Lung (tissue), 12 donors: ENCODE results near the gene TMCC1. TPM values are rescaled to one million over a fixed set of nuclear protein-coding genes. Genes with fewer than 3 reads are reported as not detected.
"Not testable (repeated sequence)": the region's sequence is repeated elsewhere in the genome, so short reads cannot be mapped to it uniquely, and the experiment has no call there.

Experiments used
- ATAC-seq: fragments of 200-7000 bp; cut with Tn5 transposase; one replicate; pipeline ENCODE4 v1.9.1; 2020; ENCODE audit warnings: moderate number of reproducible peaks; ENCODE audit not compliant: insufficient read depth, low FRiP score
- DNase-seq, 3 donors: peaks; one replicate each; pipeline ENCODE4 v3.0.0-alpha.2; 2013 to 2017
- H3K27ac ChIP-seq, 2 donors: one replicate each; pipeline ENCODE4 v1.5.1; 2013; ENCODE audit warnings: mild to moderate bottlenecking in 2 of 2, moderate library complexity in 2 of 2, control low read depth in 1 of 2, inconsistent platforms in 1 of 2, low read depth in 1 of 2, low read length in 1 of 2
- H3K27me3 ChIP-seq, 3 donors: one replicate each; pipeline ENCODE4 v1.5.1; 2013; ENCODE audit warnings: low read length in 2 of 3; ENCODE audit not compliant: control insufficient read depth in 3 of 3, insufficient read depth in 3 of 3
- H3K36me3 ChIP-seq, 4 donors: one replicate each; pipeline ENCODE4 v1.5.1; 2013; ENCODE audit warnings: low read length in 4 of 4, mild to moderate bottlenecking in 1 of 4, moderate library complexity in 1 of 4; ENCODE audit not compliant: control insufficient read depth in 4 of 4, insufficient read depth in 4 of 4
- H3K4me1 ChIP-seq, 5 donors: one replicate each; pipeline ENCODE4 v1.5.1; 2013; ENCODE audit warnings: low read length in 5 of 5, mild to moderate bottlenecking in 2 of 5, moderate library complexity in 1 of 5; ENCODE audit not compliant: control insufficient read depth in 5 of 5, insufficient read depth in 5 of 5
- H3K4me3 ChIP-seq: one replicate; pipeline ENCODE4 v1.5.1; 2013; ENCODE audit warnings: mild to moderate bottlenecking, control low read depth, moderate library complexity
- H3K9ac ChIP-seq, 2 donors: one replicate each; pipeline ENCODE4 v1.5.1; 2013; ENCODE audit warnings: low read length in 2 of 2, control low read depth in 1 of 2; ENCODE audit not compliant: insufficient read depth in 1 of 2
- H3K9me3 ChIP-seq, 4 donors: one replicate each; pipeline ENCODE4 v1.5.1; 2013; ENCODE audit warnings: low read length in 3 of 4, mild to moderate bottlenecking in 1 of 4, moderate library complexity in 1 of 4; ENCODE audit not compliant: control insufficient read depth in 4 of 4, insufficient read depth in 3 of 4
- WGBS, 2 donors: extraction: QIAGEN DNeasy Blood & Tissue Kit; methylation state at CpG; one replicate each; pipeline ENCODE4 v1.1.7; 2013; 5-methylcytosine and 5-hydroxymethylcytosine counted together
- polyA plus RNA-seq, 2 donors: library from polyadenylated mRNA; stranded (reverse); fragments of 200-250 nt; gene quantifications; one replicate each; pipeline ENCODE4 v1.2.1, GENCODE V29; 2013
- total RNA-seq, 2 donors: library from RNA; depleted of rRNA in 1 of 2; stranded (reverse); fragments of >200 nt in 1 of 2; gene quantifications; one replicate each; pipeline ENCODE4 v1.2.1, GENCODE V29; 2014 to 2021
- TF ChIP-seq, protein P1 (sequence below): IDR thresholded peaks from 2 replicates; pipeline ENCODE4 v1.5.1; 2012; ENCODE audit warnings: mild to moderate bottlenecking; ENCODE audit errors: control extremely low read depth, extremely low read depth
- donor health status: control.
- donor health status: control.
- donor health status: Bipolar disorder and iron deficiency.
- donor health status: healthy.
- donor health status: DM: yes; HTN: yes; CAD: no.

Gene TMCC1
- total and polyA plus RNA-seq, 4 donors = 8.7 to 39.4 (median 22.8) TPM

DNA sequence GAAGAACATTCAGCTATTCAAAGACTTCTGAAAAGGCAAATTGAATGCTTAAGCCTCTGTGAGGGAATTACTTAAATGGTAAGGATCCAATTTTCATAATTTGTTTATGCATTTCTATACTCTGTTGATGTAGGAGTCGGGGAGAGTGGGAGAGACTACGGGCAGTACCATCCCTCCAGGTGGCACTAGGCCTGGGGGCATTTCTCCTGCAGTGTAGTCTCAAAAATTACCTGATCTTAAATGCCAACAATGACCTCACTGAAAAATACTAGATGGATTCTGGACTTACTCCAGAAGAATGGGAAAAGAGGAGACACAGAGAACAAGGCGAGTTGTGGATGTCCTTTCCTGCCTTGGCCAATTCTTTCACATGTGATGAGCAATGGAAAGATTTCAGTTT, 209.2 kb downstream of the TMCC1 start:
- Histone ChIP-seq H3K4me3 (no peak overlapping the region), H3K27me3 (no peaks in the 10 kb centered on the region), H3K9me3 (no peaks in the 10 kb centered on the region), H3K36me3 (no peaks in the 10 kb centered on the region), H3K4me1 (peaks cover 0 to 9% (median 6%) of the 10 kb centered on the region in 5 donors), H3K9ac (no peak overlapping the region), H3K27ac (no peak overlapping the region)
- no peak for DNase-seq
- TF ChIP-seq, protein P1, sequence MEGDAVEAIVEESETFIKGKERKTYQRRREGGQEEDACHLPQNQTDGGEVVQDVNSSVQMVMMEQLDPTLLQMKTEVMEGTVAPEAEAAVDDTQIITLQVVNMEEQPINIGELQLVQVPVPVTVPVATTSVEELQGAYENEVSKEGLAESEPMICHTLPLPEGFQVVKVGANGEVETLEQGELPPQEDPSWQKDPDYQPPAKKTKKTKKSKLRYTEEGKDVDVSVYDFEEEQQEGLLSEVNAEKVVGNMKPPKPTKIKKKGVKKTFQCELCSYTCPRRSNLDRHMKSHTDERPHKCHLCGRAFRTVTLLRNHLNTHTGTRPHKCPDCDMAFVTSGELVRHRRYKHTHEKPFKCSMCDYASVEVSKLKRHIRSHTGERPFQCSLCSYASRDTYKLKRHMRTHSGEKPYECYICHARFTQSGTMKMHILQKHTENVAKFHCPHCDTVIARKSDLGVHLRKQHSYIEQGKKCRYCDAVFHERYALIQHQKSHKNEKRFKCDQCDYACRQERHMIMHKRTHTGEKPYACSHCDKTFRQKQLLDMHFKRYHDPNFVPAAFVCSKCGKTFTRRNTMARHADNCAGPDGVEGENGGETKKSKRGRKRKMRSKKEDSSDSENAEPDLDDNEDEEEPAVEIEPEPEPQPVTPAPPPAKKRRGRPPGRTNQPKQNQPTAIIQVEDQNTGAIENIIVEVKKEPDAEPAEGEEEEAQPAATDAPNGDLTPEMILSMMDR = no peak
- WGBS, 2 donors = 94 to 96% methylated on average over 3 of the region's 3 CpGs
- no peak for ATAC-seq

DNA sequence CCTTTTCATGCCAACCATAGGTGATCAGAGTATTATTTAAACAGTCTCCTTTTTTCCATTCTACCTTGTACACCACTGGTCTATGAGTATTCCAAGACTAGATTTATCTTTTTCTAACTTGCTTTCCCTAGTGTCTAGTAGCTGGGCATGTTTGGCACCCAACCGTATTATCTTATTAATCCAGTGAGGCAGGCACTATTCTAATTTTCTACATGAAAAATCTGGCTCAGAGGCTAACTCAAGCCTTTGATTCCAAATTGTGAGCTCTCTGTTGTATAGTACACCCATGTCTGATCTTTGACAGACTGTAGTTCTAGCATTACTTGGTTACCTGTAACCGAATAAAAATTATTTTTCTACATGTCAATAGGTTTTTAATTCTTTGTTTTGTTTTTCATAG, 210.3 kb downstream of the TMCC1 start:
- Histone ChIP-seq H3K27me3 (no peaks in the 10 kb centered on the region), H3K4me1 (peaks cover 0 to 8% (median 5%) of the 10 kb centered on the region in 5 donors), H3K4me3 (no peak overlapping the region), H3K36me3 (no peaks in the 10 kb centered on the region), H3K9ac (no peak overlapping the region), H3K27ac (no peak overlapping the region), H3K9me3 (no peaks in the 10 kb centered on the region)
- ATAC-seq (no peak), DNase-seq (no peak)
- TF ChIP-seq, protein P1 = no peak
- WGBS, 2 donors = 98 to 99% methylated on average over 2 of the region's 2 CpGs

DNA sequence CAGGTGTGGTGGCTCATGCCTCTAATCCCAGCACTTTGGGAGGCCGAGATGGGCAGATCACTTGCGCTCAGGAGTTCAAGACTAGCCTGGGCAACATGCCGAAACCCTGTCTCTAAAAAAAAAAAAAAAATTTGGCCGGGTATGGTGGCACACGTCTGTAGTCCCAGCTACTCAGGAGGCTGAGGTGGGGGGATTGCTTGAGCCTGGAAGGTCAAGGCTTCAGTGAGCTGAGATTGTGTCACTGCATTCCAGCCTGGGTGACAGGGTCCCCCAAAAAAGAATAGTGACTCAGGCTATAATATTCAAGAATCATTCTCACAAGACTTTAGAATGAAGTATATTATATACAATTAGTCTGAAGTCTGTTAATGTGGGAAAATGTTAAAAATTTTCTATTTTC, 216.5 kb downstream of the TMCC1 start:
- Histone ChIP-seq H3K36me3 (no peaks in the 10 kb centered on the region), H3K9me3 (no peaks in the 10 kb centered on the region), H3K4me1 (peaks cover 0 to 16% (median 0%) of the 10 kb centered on the region in 5 donors), H3K27ac (no peak overlapping the region), H3K27me3 (no peaks in the 10 kb centered on the region), H3K9ac (no peak overlapping the region), H3K4me3 (no peak overlapping the region)
- ATAC-seq (no peak), DNase-seq (no peak)
- 93 to 98% methylated on average over 5 of the region's 5 CpGs for WGBS, 2 donors
- TF ChIP-seq, protein P1 = no peak

DNA sequence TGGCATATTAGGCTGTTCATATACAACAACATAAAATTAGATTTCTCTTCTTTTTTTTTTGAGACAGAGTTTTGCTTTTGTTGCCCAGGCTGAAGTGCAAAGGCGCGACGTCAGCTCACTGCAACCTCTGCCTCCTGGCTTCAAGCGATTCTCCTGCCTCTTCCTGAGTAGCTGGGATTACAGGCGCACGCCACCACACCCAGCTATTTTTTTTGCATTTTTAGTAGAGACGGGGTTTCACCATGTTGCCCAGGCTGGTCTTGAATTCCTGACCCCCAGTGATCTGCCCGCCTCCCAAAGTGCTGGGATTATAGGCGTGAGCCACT, 218.8 kb downstream of the TMCC1 start:
- H3K9me3 ChIP-seq, H3K9ac ChIP-seq, ATAC-seq, H3K4me3 ChIP-seq, H3K27me3 ChIP-seq, H3K27ac ChIP-seq, DNase-seq: not testable (repeated sequence)
- Histone ChIP-seq H3K36me3 (peaks cover 0 to 11% (median 9%) of the 10 kb centered on the region in 4 donors), H3K4me1 (peaks cover 0 to 20% (median 0%) of the 10 kb centered on the region in 5 donors)
- WGBS, 2 donors = 91 to 94% methylated on average over 9 of the region's 9 CpGs
